ENCODE data around the gene IGSF21. TPM values are rescaled to one million over a fixed set of nuclear protein-coding genes. Genes with fewer than 3 reads are reported as not detected.

IGSF21 gene
- total and polyA plus RNA-seq, 4 experiments from 2014 or later: not detected

DNA sequence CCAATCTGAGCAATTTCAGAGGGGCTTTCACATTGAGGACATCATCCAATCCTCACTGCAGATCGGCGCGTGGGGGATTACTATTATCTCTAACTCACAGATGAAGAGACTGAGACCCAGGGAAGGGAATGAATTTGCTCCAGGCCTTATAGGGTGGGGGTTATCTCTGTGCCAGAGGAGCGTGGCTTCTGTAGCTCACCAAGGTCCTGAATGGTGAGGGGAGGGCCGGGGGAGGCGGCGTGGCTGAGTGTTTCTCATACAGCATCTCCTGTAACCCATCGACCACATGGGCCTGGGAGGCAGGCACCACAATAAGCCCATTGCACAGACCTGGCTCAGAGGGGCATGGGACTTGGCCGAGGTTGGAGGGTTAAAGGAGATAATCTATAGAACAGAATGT lies 230.2 kb downstream of the IGSF21 start:
- intact Hi-C loops (cut with micrococcal nuclease): no loop called here
- POLR2A ChIA-PET (ENCODE audit: partially characterized antibody): no interaction called here
- Mint-ChIP-seq H3K4me3 (no peak overlapping the region), H3K27ac (peak overlapping the region in 1 of 7 donors; percentile 16), H3K27me3 (peaks cover 1 to 4% of the 10 kb centered on the region in 2 donors), H3K9me3 (peaks cover 0 to 6% (median 0%) of the 10 kb centered on the region in 8 donors), H3K36me3 (no peaks in the 10 kb centered on the region), H3K4me1 (no peaks in the 10 kb centered on the region)
- Histone ChIP-seq H3K27me3 (ENCODE audit: insufficient read depth, low read length) (no peaks in the 10 kb centered on the region), H3K4me3 (ENCODE audit: low read length in 2 of 2) (no peak overlapping the region), H3K27ac (ENCODE audit: low read depth, low read length) (no peak overlapping the region), H3K4me1 (ENCODE audit: insufficient read depth, low read length) (no peaks in the 10 kb centered on the region), H3K9me3 (ENCODE audit: control insufficient read depth in 1 of 2, low read length in 2 of 2) (no peaks in the 10 kb centered on the region), H3K36me3 (ENCODE audit: insufficient read depth, low read length) (no peaks in the 10 kb centered on the region)
- DNase-seq: no peak
- CTCF ChIA-PET (ENCODE audit: partially characterized antibody): no interaction called here

DNA sequence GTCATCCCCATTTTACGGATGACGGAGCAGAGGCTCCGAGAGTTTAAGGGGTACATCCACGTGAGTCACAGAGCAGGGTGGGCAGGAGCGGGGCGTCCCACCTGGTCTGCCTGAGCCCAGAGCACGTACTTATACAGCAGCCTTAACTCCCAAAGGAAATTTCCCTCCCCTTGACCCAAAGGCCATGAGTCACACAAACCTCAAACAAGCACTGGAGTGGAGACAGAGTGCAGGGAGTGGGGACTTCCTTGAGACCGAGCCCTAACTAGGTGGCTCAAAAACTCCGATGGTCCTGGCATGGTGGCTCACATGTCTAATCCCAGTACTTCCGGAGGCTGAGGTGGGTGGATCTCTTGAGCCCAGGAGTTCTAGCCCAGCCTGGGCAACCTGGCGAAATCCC lies 231.6 kb downstream of the IGSF21 start:
- peaks cover 0 to 8% of the 10 kb centered on the region in 2 donors for H3K27me3 Mint-ChIP-seq
- no peaks in the 10 kb centered on the region for H3K36me3 ChIP-seq (ENCODE audit: insufficient read depth, low read length)
- no peak overlapping the region for H3K4me3 Mint-ChIP-seq
- no peak overlapping the region for H3K27ac Mint-ChIP-seq
- no peaks in the 10 kb centered on the region for H3K36me3 Mint-ChIP-seq
- no peaks in the 10 kb centered on the region for H3K4me1 Mint-ChIP-seq
- H3K27me3 ChIP-seq (ENCODE audit: insufficient read depth, low read length): no peaks in the 10 kb centered on the region
- H3K4me3 ChIP-seq (ENCODE audit: low read length in 2 of 2): no peak overlapping the region
- DNase-seq: no peak
- H3K9me3 ChIP-seq (ENCODE audit: control insufficient read depth in 1 of 2, low read length in 2 of 2): no peaks in the 10 kb centered on the region
- no peaks in the 10 kb centered on the region for H3K4me1 ChIP-seq (ENCODE audit: insufficient read depth, low read length)
- H3K9me3 Mint-ChIP-seq: peaks cover 0 to 6% (median 0%) of the 10 kb centered on the region in 8 donors
- H3K27ac ChIP-seq (ENCODE audit: low read depth, low read length): no peak overlapping the region
- ChIA-PET POLR2A (ENCODE audit: partially characterized antibody) (no interaction called here), CTCF (ENCODE audit: partially characterized antibody) (no interaction called here)
- intact Hi-C loops (cut with micrococcal nuclease): no loop called here

DNA sequence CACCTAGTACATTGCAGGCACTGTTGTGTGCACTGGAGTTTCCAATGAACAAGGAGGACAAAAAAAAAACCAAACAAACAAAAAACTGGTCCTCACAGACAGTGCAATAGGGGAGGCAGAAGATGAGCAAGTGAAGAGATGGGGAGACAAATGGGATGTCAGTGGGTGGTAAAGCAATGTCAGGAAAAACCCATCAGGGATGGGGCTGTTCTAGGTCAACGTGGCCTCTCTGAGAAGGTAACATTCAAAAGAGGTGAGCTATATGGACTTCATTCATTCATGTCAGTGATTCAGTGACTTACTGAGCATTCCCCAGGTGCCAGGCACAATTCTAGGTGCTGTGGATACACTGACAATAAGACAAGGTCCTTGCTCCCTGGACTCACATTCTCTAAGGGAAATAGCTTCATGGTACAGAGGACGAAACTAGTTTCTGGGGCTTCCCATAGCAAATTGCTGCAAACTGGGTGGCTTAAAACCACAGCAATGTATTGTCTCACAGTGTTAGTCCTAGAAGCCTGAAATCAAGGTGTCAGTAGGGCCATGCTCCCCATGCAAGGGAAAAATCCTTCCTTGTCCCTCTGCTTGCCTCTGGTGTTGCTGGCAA lies 232.7 kb downstream of the IGSF21 start:
- Histone ChIP-seq H3K36me3 (ENCODE audit: insufficient read depth, low read length) (no peaks in the 10 kb centered on the region), H3K9me3 (ENCODE audit: control insufficient read depth in 1 of 2, low read length in 2 of 2) (no peaks in the 10 kb centered on the region), H3K27ac (ENCODE audit: low read depth, low read length) (no peak overlapping the region), H3K27me3 (ENCODE audit: insufficient read depth, low read length) (no peaks in the 10 kb centered on the region), H3K4me3 (ENCODE audit: low read length in 2 of 2) (no peak overlapping the region), H3K4me1 (ENCODE audit: insufficient read depth, low read length) (no peaks in the 10 kb centered on the region)
- Mint-ChIP-seq H3K9me3 (peaks cover 0 to 6% (median 0%) of the 10 kb centered on the region in 8 donors), H3K27me3 (peaks cover 0 to 8% of the 10 kb centered on the region in 2 donors), H3K27ac (no peak overlapping the region), H3K36me3 (no peaks in the 10 kb centered on the region), H3K4me3 (no peak overlapping the region), H3K4me1 (no peaks in the 10 kb centered on the region)
- intact Hi-C loops (cut with micrococcal nuclease): no loop called here
- DNase-seq: no peak
- ChIA-PET POLR2A (ENCODE audit: partially characterized antibody) (no interaction called here), CTCF (ENCODE audit: partially characterized antibody) (no interaction called here)

DNA sequence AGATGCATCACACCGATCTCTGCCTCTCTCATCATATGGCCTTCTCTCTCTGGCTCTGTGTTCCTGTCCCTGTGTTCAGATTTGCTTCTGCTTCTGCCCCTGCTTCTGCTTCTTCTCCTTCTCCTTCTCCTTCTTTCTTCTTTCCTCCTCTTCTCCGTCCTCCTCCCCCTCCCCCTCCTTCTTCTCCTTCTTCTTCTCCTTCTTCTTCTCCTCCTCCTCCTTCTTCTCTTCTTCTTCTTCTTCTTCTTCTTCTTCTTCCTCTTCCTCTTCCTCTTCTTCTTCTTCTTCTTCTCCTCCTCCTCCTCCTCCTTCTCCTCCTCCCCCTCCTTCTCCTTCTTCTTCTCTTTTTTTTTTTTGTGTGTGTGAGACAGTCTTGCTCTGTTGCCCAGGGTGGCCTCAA lies 233.2 kb downstream of the IGSF21 start:
- H3K36me3 ChIP-seq (ENCODE audit: insufficient read depth, low read length): no peaks in the 10 kb centered on the region
- Mint-ChIP-seq H3K4me3 (no peak overlapping the region), H3K9me3 (peaks cover 0 to 6% (median 0%) of the 10 kb centered on the region in 8 donors), H3K27me3 (peaks cover 0 to 8% of the 10 kb centered on the region in 2 donors), H3K4me1 (no peaks in the 10 kb centered on the region), H3K27ac (no peak overlapping the region), H3K36me3 (no peaks in the 10 kb centered on the region)
- no peak for DNase-seq
- intact Hi-C loops (cut with micrococcal nuclease): no loop called here
- no peak overlapping the region for H3K27ac ChIP-seq (ENCODE audit: low read depth, low read length)
- no peaks in the 10 kb centered on the region for H3K4me1 ChIP-seq (ENCODE audit: insufficient read depth, low read length)
- H3K9me3 ChIP-seq (ENCODE audit: control insufficient read depth in 1 of 2, low read length in 2 of 2): no peaks in the 10 kb centered on the region
- H3K4me3 ChIP-seq (ENCODE audit: low read length in 2 of 2): no peak overlapping the region
- no peaks in the 10 kb centered on the region for H3K27me3 ChIP-seq (ENCODE audit: insufficient read depth, low read length)
- CTCF ChIA-PET (ENCODE audit: partially characterized antibody): no interaction called here
- POLR2A ChIA-PET (ENCODE audit: partially characterized antibody): no interaction called here

DNA sequence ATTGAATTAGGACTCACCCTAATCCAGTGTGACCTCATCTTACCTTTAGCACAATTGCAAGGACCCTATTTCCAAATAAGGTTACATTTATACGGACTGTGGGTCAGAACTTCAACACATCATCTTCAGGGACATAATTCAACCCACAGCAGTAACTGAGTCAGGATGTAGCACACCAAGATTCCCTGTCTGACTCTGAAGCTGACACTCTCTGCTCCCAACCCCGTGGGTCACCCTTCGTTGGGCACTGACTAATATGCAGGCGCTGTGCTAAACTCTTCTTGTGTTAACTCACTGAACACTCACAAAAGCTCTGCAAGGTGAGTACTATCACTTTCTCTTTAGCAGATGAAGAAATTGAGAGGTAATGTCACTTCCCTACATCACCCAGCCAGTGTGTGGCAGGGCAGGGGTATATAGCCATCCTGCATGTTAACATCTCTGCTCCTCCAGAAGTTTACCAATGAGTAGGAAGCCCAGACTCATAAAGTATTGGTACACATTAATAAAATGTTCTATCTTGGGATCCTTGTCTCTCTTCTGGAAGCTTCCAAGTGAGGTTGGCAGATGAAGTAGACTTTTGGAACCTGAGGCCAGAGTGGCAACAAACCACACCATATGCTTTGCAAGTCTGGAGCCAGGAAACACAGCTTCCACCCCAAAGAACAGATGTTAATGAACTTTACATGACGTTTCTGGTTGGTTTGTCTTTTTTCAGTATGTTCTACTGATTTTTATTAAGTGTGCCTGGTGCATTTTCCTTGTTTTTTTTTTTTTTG lies 233.9 kb downstream of the IGSF21 start:
- intact Hi-C loops (cut with micrococcal nuclease): no loop called here
- no peak for DNase-seq
- Histone ChIP-seq H3K27me3 (ENCODE audit: insufficient read depth, low read length) (no peaks in the 10 kb centered on the region), H3K36me3 (ENCODE audit: insufficient read depth, low read length) (no peaks in the 10 kb centered on the region), H3K4me3 (ENCODE audit: low read length in 2 of 2) (no peak overlapping the region), H3K27ac (ENCODE audit: low read depth, low read length) (no peak overlapping the region), H3K4me1 (ENCODE audit: insufficient read depth, low read length) (no peaks in the 10 kb centered on the region), H3K9me3 (ENCODE audit: control insufficient read depth in 1 of 2, low read length in 2 of 2) (no peaks in the 10 kb centered on the region)
- Mint-ChIP-seq H3K4me3 (no peak overlapping the region), H3K27ac (peak overlapping the region in 1 of 7 donors; percentile 54), H3K27me3 (peaks cover 2 to 11% of the 10 kb centered on the region in 2 donors), H3K36me3 (no peaks in the 10 kb centered on the region), H3K4me1 (no peaks in the 10 kb centered on the region), H3K9me3 (peaks cover 0 to 2% (median 0%) of the 10 kb centered on the region in 8 donors)
- POLR2A ChIA-PET (ENCODE audit: partially characterized antibody): no interaction called here
- CTCF ChIA-PET (ENCODE audit: partially characterized antibody): no interaction called here

DNA sequence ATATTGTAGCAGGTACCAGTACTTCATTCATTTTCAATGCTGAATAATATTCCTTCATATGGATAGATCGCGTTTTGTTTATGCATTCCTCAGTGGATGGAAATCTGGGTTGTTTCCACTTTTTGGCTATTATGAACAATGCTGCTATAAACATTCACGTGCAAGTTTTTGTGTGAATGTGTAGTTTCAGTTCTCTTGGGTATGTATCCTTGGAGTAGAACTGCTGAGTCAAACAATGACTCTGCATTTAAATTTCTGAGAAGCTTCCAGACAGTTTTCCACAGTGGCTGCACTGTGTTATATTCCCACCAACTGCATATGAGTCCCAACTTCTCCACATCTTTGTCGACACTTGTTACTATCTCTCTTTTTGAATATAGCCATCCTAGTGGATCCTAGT lies 235.1 kb downstream of the IGSF21 start:
- ChIA-PET POLR2A (ENCODE audit: partially characterized antibody) (no interaction called here), CTCF (ENCODE audit: partially characterized antibody) (no interaction called here)
- DNase-seq: no peak
- H3K4me3 ChIP-seq (ENCODE audit: low read length in 2 of 2): no peak overlapping the region
- Mint-ChIP-seq H3K27me3 (peaks cover 2 to 11% of the 10 kb centered on the region in 2 donors), H3K4me3 (no peak overlapping the region), H3K36me3 (no peaks in the 10 kb centered on the region), H3K4me1 (no peaks in the 10 kb centered on the region), H3K9me3 (peaks cover 0 to 2% (median 0%) of the 10 kb centered on the region in 8 donors), H3K27ac (no peak overlapping the region)
- no peaks in the 10 kb centered on the region for H3K9me3 ChIP-seq (ENCODE audit: control insufficient read depth in 1 of 2, low read length in 2 of 2)
- H3K27me3 ChIP-seq (ENCODE audit: insufficient read depth, low read length): no peaks in the 10 kb centered on the region
- H3K27ac ChIP-seq (ENCODE audit: low read depth, low read length): no peak overlapping the region
- no peaks in the 10 kb centered on the region for H3K4me1 ChIP-seq (ENCODE audit: insufficient read depth, low read length)
- H3K36me3 ChIP-seq (ENCODE audit: insufficient read depth, low read length): no peaks in the 10 kb centered on the region
- intact Hi-C loops (cut with micrococcal nuclease): no loop called here

DNA sequence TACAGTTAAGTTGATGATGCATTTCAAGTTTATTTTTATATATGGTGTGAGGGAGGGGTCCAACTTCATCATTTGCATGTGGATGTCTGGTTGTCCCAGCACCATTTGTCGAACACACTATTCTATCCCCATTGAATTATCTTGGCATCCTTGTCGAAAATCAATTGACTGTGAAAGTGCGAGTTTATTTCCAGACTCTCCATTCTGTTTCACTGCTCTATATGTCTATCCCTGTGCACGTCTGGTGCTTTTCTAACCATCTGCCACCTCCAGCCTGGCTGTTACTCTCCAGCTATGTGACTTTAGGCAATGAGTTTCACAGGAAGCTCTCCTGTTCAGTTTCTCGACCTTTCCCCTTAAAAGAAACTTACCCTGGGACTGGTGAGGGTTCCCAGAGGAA lies 236.0 kb downstream of the IGSF21 start:
- ChIA-PET POLR2A (ENCODE audit: partially characterized antibody) (no interaction called here), CTCF (ENCODE audit: partially characterized antibody) (no interaction called here)
- no peaks in the 10 kb centered on the region for H3K4me1 ChIP-seq (ENCODE audit: insufficient read depth, low read length)
- H3K36me3 ChIP-seq (ENCODE audit: insufficient read depth, low read length): no peaks in the 10 kb centered on the region
- no peaks in the 10 kb centered on the region for H3K9me3 ChIP-seq (ENCODE audit: control insufficient read depth in 1 of 2, low read length in 2 of 2)
- H3K27ac ChIP-seq (ENCODE audit: low read depth, low read length): no peak overlapping the region
- no peak overlapping the region for H3K4me3 ChIP-seq (ENCODE audit: low read length in 2 of 2)
- peaks cover 0 to 2% (median 0%) of the 10 kb centered on the region in 8 donors for H3K9me3 Mint-ChIP-seq
- no peak overlapping the region for H3K27ac Mint-ChIP-seq
- H3K36me3 Mint-ChIP-seq: no peaks in the 10 kb centered on the region
- peaks cover 2 to 11% of the 10 kb centered on the region in 2 donors for H3K27me3 Mint-ChIP-seq
- no peak overlapping the region for H3K4me3 Mint-ChIP-seq
- intact Hi-C loops (cut with micrococcal nuclease): no loop called here
- no peak for DNase-seq
- H3K4me1 Mint-ChIP-seq: no peaks in the 10 kb centered on the region
- no peaks in the 10 kb centered on the region for H3K27me3 ChIP-seq (ENCODE audit: insufficient read depth, low read length)

All from CD4-positive, alpha-beta memory T cell (primary cell).